Keratinocyte (primary cell): ENCODE results near the gene ZNF19.

Experiments used
- CTCF ChIP-seq, 3 experiments: IDR thresholded peaks in 1 of 3; conservative IDR thresholded peaks in 1 of 3; optimal IDR thresholded peaks in 1 of 3; 2 replicates in 2 of 3; 3 replicates in 1 of 3; pipeline versions ENCODE3 to v1.5.1; 2011; ENCODE audit warnings: low read length in 3 of 3, mild to moderate bottlenecking in 3 of 3, moderate library complexity in 2 of 3, control low read depth in 1 of 3, inconsistent platforms in 1 of 3; ENCODE audit not compliant: insufficient read depth in 2 of 3; ENCODE audit errors: extremely low read depth in 1 of 3
- EZH2 ChIP-seq: IDR thresholded peaks from one replicate; pipeline ENCODE4 v1.6.1; 2012; ENCODE audit warnings: inconsistent platforms, mild to moderate bottlenecking, low read length, moderate library complexity

- TF ChIP-seq CTCF (optimal IDR thresholded peaks at IDR 0.05 in 1 of 3, IDR thresholded peaks at IDR 0.05 in 1 of 3, conservative IDR thresholded peaks at IDR 0.05 in 1 of 3; ENCODE audit: extremely low read depth in 1 of 3, insufficient read depth in 2 of 3, low read length in 3 of 3) (no peak), EZH2 (no peak)
These were observed 60.7 kb downstream of the ZNF19 start for GRCh38 chr16:71428385-71428784.
